Hepatocyte (in vitro differentiated cells): ENCODE measurements around the gene ZCCHC24.

Experiments
- EZH2 ChIP-seq: fragments of 200-600 bp; sonication (generic); IDR thresholded peaks from 2 replicates; pipeline ENCODE4 v1.6.1; 2016; ENCODE audit warnings: antibody characterized with exemption, mild to moderate bottlenecking, borderline replicate concordance
- EZH2phosphoT487 ChIP-seq: fragments of 200-600 bp; sonication (generic); IDR thresholded peaks from one replicate; pipeline ENCODE4 v1.6.1; 2018; ENCODE audit warnings: antibody characterized with exemption, mild to moderate bottlenecking, low read depth, moderate library complexity; ENCODE audit not compliant: unreplicated experiment, severe bottlenecking
- TF ChIP-seq, protein P1 (sequence below): fragments of 200-600 bp; sonication (generic); IDR thresholded peaks from 2 replicates; pipeline ENCODE4 v1.5.1; 2016; ENCODE audit warnings: antibody characterized with exemption, mild to moderate bottlenecking; ENCODE audit not compliant: poor library complexity

GRCh38 chr10:79483948-79484347 lies 38.5 kb upstream of the ZCCHC24 start:
- TF ChIP-seq, protein P1, sequence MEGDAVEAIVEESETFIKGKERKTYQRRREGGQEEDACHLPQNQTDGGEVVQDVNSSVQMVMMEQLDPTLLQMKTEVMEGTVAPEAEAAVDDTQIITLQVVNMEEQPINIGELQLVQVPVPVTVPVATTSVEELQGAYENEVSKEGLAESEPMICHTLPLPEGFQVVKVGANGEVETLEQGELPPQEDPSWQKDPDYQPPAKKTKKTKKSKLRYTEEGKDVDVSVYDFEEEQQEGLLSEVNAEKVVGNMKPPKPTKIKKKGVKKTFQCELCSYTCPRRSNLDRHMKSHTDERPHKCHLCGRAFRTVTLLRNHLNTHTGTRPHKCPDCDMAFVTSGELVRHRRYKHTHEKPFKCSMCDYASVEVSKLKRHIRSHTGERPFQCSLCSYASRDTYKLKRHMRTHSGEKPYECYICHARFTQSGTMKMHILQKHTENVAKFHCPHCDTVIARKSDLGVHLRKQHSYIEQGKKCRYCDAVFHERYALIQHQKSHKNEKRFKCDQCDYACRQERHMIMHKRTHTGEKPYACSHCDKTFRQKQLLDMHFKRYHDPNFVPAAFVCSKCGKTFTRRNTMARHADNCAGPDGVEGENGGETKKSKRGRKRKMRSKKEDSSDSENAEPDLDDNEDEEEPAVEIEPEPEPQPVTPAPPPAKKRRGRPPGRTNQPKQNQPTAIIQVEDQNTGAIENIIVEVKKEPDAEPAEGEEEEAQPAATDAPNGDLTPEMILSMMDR = no peak
- TF ChIP-seq EZH2phosphoT487 (no peak), EZH2 (no peak)
